ENCODE data around the gene TTC6. TPM values are rescaled to one million over a fixed set of nuclear protein-coding genes. Genes with fewer than 3 reads are reported as not detected.

TTC6 gene
- total RNA-seq, 1 donor from 2014 or later, result not detected

DNA sequence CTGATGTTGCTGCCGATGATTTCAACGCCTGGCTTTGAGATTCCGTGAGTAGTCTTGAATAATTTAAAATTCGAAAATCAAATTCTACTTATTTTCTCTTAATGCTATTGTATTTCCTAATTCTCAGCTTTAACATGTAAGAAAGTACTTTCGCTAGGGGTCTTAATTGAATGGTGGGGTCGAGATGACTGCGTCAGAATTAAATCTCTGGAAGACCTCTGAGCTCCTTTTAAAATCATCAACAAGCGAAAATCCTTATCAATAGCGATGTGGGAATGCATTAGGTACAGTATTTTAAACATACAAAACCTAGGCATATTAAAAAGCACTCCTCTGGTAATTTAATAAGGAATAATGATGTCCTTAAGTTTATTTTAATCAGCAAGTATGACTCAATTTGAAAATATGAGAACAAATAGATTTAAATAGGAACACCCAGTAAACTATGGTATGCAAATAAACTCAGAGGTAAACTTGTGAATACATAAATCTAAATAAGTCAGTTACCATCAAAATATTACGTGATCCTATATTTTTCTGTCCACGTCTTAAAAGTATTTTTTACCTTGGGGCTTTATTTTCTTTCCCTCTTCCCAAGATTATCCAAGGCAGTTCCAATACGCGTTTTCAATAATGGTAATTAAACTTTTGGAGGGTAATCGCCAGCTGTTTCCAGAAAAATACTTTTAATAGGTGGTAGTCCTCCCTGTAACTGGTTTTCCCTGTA is 1.8 kb upstream of the TTC6 start:
- ATAC-seq (no peak), DNase-seq (ENCODE audit: missing footprints) (no peak)
- intact Hi-C loops (cut with DNase I), result no loop called here

- ATAC-seq (no peak), DNase-seq (ENCODE audit: missing footprints) (no peak)
- intact Hi-C loops (cut with DNase I), result no loop called here
Measured at GRCh38 chr14:37594238-37594970, 1.0 kb upstream of the TTC6 start.

- ATAC-seq, result no peak
- no peak for DNase-seq (ENCODE audit: missing footprints)
- intact Hi-C loops (cut with DNase I), result no loop called here
Measured at GRCh38 chr14:37595809-37596621, 586 bp downstream of the TTC6 start.

GRCh38 chr14:37596790-37597472 is 1.5 kb downstream of the TTC6 start:
- no peak for ATAC-seq
- intact Hi-C loops (cut with DNase I), result no loop called here
- no peak for DNase-seq (ENCODE audit: missing footprints)

DNA sequence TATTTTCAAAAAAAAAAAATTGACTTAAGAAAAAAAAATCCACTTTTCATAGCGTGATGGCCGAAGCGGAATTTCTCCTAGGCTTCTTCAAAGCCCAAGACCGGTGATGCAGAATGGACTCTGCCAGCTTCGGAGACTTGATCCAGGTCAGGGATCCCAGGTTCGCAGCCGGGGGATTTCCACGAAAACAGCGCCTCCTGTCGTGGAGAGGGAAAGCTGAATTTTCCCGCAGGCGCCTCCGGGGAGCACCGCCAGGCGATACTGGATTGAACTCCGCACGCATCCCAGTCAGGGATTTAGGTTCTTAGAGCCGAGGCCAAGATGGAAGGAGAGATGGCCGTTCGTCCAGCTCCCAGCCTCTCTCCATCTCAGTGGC is 2.1 kb downstream of the TTC6 start:
- intact Hi-C loops (cut with DNase I), result no loop called here
- no peak for DNase-seq (ENCODE audit: missing footprints)
- no peak for ATAC-seq

GRCh38 chr14:37597914-37598746 is 2.7 kb downstream of the TTC6 start:
- intact Hi-C loops (cut with DNase I), result no loop called here
- no peak for DNase-seq (ENCODE audit: missing footprints)

GRCh38 chr14:37598747-37599506 is 3.5 kb downstream of the TTC6 start:
- ATAC-seq, result no peak
- DNase-seq (ENCODE audit: missing footprints), result no peak
- intact Hi-C loops (cut with DNase I), result no loop called here

More at GRCh38 chr14:37597914-37598746, 2.7 kb downstream of the TTC6 start:
- no peak for ATAC-seq

GRCh38 chr14:37599507-37600368 is 4.3 kb downstream of the TTC6 start:
- DNase-seq (ENCODE audit: missing footprints), result no peak
- ATAC-seq, result no peak
- intact Hi-C loops (cut with DNase I), result no loop called here

GRCh38 chr14:37600880-37601741 is 5.7 kb downstream of the TTC6 start:
- ATAC-seq (no peak), DNase-seq (ENCODE audit: missing footprints) (no peak)
- intact Hi-C loops (cut with DNase I), result no loop called here

- no peak for DNase-seq (ENCODE audit: missing footprints)
- ATAC-seq, result no peak
- intact Hi-C loops (cut with DNase I), result no loop called here
Measured at GRCh38 chr14:37601865-37602264, 6.4 kb downstream of the TTC6 start.

- ATAC-seq (no peak), DNase-seq (ENCODE audit: missing footprints) (no peak)
- intact Hi-C loops (cut with DNase I), result no loop called here
Measured at GRCh38 chr14:37602605-37603453, 7.4 kb downstream of the TTC6 start.

DNA sequence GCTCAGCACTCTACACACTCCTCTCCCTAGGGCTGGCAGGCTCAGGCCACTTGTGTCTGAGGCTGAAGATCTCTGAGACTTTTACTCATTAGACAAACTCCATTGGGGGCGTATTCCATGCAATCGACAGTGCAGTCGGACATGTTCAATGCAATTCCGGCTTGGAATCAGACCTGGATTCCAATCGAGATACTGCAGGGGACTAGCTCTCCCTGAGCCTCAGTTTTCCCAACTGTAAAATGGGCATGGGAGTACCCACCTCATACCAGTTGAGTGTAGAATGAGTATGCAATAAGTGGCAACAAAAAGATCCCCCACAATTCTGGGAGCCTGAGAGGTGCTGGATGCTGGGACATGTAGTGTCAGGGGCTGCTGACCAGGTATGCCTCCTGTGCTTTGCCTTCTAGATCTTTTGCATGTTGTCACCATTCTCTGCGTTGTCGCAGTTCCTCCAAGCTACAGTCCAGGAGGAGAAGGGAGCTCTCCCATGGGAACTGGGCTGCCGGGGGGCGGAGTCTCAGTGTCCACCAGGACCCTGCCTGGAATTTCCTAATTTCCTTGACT is 8.3 kb downstream of the TTC6 start:
- DNase-seq (ENCODE audit: missing footprints), result no peak
- ATAC-seq, result no peak
- intact Hi-C loops (cut with DNase I), result no loop called here

GRCh38 chr14:37606678-37607077 is 11.2 kb downstream of the TTC6 start:
- intact Hi-C loops (cut with DNase I), result no loop called here
- ATAC-seq, result no peak

DNA sequence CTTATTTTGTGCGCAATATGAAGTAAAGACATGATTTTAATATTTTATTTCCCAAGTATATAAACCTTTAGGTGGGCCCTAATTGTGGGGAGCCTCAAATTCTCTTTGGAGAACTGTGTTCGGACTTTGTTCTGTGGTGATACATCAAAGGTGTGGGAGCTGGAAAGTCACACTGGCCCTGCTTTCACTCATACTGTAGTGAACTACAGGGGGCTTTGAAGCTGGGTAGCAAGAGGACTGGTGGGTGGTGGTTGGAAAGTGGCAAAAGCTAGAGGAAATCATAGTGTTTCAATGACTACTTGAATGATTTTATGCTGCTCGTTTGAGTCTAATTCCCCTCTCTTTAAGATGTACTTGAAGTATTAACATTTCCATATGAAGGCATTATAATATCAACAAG is 13.2 kb downstream of the TTC6 start:
- intact Hi-C loops (cut with DNase I), result no loop called here
- DNase-seq (ENCODE audit: missing footprints), result no peak
- ATAC-seq, result no peak

More at GRCh38 chr14:37606678-37607077, 11.2 kb downstream of the TTC6 start:
- DNase-seq (ENCODE audit: missing footprints), result no peak

Measured in Right ventricle myocardium inferior (tissue), 1 donor.